Dedifferentiated amniotic fluid mesenchymal stem cell (primary cell): ENCODE results near the gene NKX2-2.
"Not testable (repeated sequence)": the region's sequence is repeated elsewhere in the genome, so short reads cannot be mapped to it uniquely, and the experiment has no call there.

Source experiments
- DNase-seq: peaks from one replicate; pipeline ENCODE4 v3.0.0-alpha.2; 2016; ENCODE audit errors: extremely low spot score

The NKX2-2 gene

DNA sequence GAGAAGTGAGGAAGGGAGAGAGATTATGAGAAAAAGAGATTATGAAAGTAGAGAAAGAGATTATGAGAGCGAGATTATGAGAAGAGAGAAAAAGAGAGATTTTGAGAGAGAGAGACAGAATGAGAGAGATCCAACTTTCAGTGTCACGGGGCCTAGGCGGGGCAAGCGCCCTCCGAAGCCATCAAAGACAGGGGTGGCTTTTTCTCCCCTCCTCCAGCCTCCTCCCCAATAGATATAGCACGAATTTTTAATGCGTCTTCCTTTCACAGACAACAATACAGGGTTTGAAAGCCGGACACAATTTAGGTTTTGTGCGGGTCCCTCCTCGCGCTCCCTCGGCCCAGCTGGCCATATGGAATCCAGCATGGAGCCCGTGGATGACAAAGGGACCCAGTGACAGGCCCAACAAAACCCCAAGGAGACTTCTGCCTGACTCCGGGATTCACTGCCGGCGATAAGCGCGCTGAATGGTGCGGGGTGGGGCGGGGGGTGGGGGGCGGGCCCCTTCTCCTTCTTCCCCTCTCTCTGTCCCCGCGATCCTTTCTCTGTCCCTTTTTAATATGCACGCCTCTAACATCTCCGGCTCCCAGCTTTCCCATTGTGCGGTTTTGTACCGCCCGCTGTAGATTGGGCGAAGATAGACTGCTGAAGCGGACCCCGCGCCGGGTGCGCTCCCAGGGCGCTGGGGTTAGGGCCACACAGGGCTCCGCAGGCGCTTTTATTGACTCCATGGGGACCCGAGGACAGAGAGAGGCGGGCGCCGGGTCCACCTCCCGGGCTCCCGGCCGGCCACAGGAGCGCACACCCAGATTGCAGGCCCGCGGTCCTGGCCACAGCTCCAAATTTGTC lies 5.4 kb downstream of the NKX2-2 start:
- no peak for DNase-seq

DNA sequence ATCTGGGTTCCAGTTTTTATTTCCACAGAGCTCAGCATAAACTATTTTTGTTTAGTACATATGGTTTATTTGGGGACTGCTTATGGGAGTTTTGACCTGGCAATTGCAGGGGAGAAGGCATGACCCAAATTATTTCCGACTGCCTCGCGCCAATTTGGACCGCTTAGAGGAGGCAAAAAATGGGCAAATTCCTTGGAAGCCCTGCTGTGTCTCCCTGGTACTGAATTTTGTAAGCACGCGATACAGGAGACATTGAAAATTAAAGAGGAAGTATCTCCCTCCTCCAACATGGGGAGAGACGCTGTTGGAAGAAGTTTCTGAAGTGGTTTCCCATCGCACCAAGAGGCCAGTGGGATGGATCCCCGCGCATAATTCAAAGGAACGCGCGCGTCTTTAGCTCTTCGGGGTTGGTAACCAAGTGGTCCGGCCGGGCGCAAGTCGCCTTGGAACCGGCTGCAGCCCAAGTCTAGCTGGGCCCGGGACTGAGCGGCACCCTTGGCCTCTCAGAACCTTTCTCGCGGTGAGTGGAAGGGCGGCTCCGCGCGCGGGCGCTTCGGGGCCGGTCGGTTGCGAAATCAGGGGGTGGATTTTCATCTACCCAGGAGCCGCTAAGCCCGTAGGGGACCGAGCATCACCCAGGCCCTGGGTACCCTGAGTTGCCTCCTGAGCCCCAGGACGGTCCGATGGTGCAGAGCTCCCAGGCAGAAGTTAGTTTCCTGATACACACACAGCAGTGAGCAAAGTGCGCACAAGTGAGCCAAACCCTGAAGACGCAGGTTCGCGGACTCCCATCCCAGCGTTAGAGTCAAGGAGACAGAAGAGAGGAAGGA lies 6.2 kb downstream of the NKX2-2 start:
- no peak for DNase-seq

GRCh38 chr20:21505810-21506530 lies 7.9 kb downstream of the NKX2-2 start:
- no peak for DNase-seq

DNA sequence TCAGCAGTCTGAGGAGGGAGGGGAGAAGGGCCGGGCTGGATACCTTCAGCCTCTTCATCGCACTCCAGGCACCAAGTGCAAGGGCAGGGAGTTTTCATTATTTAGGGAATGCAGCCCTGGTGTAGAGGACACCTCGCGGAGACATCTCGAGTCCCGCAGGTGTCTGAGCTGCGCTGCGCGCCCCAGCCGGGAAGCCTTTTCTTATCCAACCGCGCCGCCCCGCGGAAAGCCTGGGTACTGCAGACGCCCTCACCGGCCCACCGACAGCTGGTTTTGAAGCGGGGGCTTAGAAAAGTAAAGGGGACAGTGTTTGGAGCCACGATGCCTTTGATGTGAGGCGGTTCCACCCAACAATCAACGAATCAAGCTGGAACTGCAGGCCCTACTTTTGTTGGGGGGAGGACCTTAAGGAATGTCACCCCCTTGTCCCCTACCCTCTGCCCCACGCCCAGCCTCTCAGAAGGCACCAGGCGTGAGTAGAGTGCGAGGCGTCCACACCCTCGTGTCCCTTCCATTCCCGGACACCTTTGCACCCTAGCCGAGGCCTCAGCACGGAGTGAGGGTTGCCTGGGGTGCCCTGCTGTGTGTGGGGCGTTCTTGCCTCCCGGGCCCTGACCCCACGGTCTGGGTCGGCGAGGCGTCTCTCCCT lies 8.6 kb downstream of the NKX2-2 start:
- DNase-seq: no peak

DNA sequence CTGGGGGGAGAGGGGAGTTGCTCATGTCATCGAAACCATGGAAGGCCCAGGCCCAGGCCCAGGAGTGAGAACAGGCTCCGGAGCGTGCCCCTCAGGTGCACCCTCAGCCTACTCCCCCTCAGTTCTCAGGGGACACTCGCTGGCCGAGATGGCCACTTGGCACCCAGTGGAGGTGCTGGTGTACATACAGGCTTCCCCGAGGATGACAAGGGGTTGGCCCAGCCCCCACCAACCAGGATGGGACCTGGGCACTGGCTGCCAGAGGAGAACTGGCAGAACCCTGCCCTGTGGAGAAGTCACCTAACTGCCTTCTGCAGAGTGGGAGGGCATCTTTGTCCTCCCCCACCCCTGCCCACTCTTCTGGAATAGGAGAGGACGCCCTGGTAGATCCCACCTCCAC lies 9.5 kb downstream of the NKX2-2 start:
- DNase-seq: no peak

DNA sequence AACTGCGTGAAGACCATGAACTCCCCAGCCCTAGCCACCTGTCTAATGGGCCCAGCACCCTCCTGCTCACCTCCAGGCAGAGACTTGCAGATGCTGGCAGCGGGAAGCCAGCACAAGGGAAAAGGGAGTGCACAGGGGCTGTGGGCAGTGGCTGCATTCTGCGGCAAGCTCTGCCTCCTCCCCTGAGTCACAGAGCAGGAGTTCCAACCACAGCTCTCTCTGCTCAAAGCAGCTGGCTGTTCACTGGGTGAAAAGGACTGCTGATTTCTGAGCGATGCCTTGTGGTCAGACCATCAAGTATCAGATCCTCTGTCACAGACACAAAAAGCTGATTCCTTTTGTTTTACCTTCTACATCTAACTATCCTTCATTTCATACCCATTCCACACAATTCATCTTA lies 10.5 kb downstream of the NKX2-2 start:
- DNase-seq: no peak

DNA sequence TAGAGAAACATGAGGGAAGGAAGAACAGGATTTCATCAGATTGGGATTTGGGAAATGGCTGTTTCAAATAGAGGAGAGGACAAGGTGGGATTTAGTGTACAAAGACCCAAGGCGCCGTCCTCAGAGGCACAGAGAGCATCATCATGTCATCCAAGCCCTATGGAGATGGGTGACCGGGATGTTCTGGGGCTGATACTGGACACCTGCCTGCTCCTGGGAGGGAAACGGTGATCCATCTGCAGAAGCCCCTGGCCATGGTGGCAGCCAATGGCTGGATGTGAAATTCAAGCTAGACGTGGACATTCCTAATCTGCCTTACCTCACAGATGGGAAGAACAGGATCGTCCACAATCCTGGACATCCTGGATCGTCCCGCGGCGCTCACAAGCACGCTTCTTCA lies 12.7 kb downstream of the NKX2-2 start:
- DNase-seq: no peak

GRCh38 chr20:21500599-21500998 lies 13.3 kb downstream of the NKX2-2 start:
- no peak for DNase-seq

DNA sequence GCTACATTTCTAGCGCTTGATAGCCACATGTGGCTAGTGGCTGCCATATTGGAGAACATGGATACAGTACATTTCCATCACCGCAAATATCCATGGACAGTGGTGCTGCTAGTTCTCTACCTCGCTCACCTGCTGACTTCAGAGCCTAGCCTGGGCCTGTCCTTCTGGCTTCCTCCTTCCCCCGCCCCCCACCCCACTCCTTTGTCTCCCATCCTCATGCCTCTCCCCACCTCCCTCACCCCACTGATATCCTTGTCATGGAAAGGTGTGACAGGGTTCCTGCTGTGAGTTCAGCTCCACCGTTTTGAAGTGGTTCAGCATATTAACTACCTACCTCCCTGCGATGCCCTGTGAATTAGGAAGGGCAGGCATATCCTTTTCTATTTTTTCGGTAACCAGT lies 14.2 kb downstream of the NKX2-2 start:
- DNase-seq: no peak

- DNase-seq: no peak
These were observed 15.2 kb downstream of the NKX2-2 start for GRCh38 chr20:21498635-21499034.

- no peak for DNase-seq
These were observed 15.7 kb downstream of the NKX2-2 start for GRCh38 chr20:21498195-21498594.

DNA sequence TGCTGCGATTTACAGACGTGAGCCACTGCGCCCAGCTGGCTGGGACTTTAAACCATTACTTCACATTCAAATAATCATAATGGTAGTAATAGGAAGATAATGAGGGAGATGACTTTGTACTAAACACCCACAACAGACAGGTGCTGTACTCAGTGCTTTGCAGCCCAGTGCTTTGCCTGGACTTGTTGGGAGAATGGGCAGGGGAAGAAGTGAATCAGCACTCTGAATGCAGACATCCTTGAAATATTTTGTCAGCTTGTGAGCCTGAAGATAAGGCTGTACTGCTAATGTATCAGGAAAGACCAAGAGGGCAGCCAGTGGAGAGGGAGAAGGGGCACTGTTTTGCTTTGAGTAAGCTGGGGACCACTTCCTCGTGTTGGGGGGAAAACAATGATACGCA lies 17.4 kb downstream of the NKX2-2 start:
- DNase-seq: no peak

- DNase-seq: no peak
These were observed 20.8 kb downstream of the NKX2-2 start for GRCh38 chr20:21493049-21493448.

GRCh38 chr20:21490105-21490504 lies 23.8 kb downstream of the NKX2-2 start:
- no peak for DNase-seq

DNA sequence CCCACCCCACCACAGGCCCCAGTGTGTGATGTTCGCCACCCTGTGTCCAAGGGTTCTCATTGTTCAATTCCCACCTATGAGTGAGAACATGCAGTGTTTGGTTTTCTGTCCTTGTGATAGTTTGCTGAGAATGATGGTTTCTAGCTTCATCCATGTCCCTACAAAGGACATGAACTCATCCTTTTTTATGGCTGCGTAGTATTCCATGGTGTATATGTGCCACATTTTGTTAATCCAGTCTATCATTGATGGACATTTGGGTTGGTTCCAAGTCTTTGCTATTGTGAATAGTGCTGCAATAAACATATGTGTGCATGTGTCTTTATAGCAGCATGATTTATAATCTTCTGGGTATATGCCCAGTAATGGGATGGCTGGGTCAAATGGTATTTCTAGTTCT lies 33.7 kb downstream of the NKX2-2 start:
- not testable (repeated sequence) for DNase-seq

DNA sequence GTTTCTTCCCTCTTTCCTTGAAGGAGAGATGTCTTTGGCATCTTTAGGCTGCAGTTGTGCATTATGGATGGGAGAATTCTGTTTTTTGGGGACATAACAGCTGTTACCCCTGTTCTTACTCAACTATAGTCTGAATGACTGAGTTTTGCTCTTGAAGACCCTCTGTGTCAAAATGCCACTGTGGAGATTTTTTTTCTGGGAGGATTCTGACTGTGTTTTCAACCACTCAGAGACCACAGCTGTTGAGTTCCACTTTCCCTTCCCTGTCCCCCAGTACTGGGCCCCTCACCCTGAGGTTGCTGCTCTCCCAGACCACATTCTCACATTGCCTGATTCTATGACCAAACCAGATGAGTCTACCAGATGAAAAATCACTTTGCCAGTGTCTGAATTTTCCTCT lies 48.1 kb downstream of the NKX2-2 start:
- DNase-seq: no peak

GRCh38 chr20:21464916-21465315 lies 48.9 kb downstream of the NKX2-2 start:
- DNase-seq: no peak
